LoVo (cell line): ENCODE data around the gene BATF2.
"Not testable (repeated sequence)": the region's sequence is repeated elsewhere in the genome, so short reads cannot be mapped to it uniquely, and the experiment has no call there.

Source experiments
- DNase-seq: peaks from one replicate; pipeline ENCODE4 v3.0.0-alpha.2; 2016; ENCODE audit warnings: low spot score

BATF2 gene

DNA sequence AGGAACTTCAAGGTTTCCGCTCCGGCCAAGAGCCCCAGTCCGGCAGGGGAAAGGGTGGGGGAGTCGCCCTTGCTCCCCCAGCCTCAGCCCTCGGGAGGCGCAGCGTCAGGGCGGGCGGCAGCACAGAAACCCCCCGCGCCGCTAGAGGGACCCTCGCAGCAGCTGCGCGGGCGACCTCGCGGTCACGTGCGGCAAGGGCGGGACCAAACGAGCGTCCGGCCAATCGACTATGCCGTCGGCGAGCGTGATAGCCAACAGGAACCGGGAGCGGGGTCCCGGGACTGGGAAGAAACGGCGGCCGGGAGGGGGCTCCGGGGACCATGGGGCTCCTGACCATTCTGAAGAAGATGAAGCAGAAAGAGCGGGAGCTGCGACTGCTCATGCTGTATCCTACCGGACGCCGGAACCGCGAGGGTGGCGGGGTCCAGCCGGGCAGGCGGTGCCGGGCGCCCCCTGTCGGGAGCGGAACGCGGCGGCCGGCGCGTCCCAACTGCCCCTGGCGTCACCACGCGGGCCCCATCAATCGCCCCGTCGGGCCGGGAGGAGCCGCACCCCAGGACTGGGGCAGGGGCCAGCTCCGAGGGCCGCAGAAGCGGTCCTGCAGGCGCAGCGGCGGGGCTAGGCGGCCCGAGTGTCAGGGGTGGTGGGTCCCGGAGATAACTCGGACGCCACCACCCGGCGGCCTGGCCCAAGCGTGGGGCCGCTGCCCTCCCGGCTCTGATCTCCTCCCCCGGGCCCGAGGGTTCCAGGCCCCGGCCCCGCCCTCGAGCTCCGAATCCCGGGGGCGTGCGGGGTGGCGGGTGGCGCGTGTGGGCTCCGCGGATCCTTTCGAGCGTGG is 17.3 kb upstream of the BATF2 start, which contains the start of gene ARL2:
TSS of gene ARL2 (plus strand) at position 273 of the 838 bp plus-strand sequence. CDS start at position 321, 48 bp downstream.
- peak; percentile 89 for DNase-seq

DNA sequence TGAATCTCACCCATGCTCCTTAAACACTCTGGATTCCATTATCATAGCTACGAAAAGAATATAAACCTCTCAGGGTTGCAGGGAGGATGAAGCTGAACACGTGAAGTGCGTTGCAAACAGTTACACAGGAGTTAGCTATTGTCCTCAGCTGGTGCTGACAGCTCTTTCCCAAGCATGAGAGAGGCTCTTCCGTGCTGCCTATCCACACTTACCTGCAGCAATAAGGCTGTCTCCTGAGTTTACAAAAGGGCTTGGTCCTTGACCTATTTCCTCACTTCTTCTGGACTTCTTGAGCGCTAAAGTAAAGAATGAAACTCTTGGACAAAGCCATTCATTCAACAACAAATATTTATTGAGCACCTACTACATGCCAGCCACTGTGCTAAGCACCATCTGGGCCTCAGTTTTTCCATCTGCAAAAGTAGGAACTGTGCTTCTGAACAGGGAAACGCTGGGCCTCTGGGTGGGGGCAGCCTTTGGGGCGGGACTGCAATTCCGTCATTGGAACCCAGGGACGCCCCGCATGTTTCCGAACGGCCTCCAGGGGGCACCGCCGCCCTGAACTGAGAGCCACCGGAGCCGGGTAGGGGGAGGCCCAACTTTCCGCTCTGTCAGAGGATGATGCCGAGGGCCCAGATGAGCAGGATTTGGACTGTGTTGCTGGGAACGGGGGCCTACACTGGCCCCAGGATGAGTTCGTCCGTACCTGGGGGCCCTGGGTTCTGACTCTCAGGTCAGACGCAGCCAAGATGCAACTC is 16.5 kb upstream of the BATF2 start:
- DNase-seq = peak; percentile 85

DNA sequence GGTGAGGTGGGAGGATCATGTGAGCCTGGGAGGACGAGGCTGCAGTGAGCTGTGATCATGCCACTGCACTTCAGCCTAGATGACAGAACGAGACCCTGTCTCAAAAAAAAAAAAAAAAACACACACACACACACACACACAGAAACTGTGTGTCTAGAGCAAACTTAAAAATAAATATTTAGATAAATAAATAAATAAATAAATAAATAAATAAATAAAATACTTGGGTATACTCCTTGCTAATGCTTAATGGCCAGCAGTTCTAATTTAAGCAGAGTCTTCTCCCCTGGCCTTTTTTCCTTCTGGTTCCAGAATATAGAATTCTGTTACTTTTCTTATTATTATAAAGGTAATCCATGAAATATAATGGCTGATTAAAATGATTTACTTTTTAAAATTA is 12.1 kb upstream of the BATF2 start:
- no peak for DNase-seq

DNA sequence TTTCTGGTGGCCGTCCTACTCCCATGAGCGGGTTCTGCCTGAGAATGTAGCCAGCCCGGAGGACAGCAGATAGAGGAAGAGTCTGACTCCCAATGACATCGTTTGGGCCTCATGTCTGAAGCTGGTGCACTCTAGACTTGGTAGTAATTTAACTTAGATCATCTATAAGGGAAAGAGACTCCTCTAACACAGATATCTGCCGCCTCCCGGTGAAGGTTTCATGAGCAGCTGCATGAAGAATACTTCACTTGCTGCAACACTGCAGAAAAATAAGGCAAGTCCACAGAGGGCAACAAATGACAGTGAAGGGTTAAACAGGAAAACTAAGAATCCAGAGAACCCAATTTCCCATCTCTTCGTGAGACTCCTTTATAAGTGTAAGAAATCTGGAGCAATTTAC is 11.2 kb upstream of the BATF2 start:
- DNase-seq = no peak

DNA sequence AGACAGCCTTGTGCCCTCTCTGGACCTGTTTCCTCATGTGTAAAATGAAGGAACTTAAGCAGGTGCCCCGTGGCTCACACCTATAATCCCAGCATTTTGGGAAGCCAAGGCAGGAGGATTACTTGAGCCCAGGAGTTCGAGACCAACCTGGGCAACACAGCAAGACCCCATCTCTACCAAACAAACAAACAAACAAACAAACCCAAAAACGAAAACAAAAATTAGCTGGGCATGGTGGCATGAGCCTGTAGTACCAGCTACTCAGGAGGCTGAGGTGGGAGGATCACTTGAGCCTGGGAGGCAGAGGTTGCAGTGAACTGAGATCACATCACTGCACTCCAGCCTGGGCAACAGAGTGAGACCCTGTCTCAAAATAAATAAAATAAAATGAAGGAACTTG is 7.2 kb upstream of the BATF2 start:
- not testable (repeated sequence) for DNase-seq

DNA sequence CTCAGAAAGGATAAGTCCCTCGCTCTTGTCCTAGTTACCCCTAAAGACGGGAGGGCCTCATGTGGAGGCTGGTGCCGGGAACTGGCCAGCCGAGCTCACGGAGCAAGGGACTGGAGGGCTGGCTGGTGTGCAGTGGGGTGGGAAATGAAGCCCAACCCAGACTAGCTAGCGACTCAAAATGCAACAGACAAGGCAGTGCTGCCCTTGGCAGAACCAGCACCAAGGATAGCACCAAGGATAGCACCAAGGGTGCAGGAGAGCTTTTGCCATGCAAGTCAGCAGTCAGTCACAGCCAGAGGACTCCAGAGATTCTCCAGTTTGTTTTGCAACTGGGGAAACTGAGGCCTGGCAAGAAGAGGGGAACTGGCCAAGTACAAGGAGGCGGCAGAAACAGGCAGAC is 6.5 kb upstream of the BATF2 start:
- DNase-seq = no peak

DNA sequence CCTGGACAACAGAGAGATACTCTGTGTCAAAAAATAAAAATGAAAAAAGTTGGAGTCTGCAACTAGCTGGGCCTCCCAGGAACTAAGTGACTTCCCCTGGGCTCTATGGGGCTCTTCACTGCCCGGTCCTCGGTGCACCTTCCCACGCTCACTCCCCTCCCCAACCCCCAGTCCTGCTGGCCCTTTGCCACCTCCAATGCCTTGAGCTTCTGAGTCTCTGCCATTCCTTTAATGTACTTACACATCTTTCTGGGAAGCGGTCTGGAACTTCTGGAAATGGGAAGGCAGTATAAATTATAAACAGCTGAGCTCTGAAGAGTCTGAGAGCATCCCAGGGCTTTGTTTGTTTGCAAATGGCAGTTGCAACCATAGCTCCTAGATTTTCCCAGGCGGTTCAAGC is 5.9 kb upstream of the BATF2 start:
- DNase-seq = no peak

DNA sequence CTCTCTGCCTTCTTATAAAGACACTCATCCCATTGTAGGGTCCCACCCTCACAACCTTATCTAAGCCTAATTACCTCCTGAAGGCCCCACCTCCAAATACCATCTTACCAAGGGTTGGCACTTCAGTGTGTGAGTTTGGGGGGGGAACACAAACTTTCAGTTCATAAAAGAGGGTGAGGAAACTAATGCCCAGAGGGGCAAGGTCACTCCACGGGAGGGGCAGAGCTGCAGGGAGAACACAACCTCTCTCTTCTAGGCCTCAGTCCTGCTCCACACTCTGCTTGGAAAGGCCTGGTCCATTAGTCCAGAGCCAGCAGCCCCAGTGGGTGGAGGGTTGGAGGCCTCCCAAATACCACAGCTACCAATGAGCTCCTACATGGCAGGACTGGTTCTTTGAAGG is 2.7 kb upstream of the BATF2 start:
- DNase-seq = no peak

DNA sequence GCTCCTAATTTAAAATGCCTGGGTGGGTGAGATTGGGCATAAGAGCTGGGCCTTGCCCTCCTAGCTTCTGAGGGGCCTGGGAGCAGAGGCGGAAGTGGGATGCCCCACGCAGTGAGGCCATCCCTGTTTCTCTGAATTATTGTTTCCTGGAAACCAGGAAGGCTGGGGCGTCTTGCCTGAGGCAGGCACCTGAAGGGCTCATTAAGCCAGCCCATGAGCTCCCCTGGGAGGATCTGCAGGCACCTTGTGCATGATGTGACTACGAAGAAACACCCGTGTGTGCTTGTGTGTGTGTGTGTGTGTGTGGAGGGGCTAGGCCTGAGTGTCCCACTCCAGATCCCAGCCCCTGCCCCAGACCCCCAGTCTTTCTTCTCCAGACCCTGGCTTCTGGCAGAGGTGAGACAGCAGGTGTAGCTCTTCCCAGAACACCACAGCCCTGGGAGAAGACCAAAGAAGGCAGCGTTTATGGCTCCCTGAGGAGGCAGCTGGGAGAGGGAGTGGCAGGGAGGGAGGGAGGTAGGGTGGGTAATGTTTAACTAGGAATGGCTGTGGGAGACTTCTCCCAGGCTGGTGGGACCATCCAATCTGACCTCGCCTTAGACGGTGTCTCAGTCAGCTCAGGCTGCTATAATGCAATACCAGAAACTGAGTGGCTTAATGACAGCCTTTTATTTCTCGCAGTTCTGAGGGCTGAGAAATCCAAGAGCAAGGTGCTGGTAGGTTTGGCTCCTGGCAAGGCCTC is 2.1 kb upstream of the BATF2 start:
- DNase-seq = peak; percentile 83

DNA sequence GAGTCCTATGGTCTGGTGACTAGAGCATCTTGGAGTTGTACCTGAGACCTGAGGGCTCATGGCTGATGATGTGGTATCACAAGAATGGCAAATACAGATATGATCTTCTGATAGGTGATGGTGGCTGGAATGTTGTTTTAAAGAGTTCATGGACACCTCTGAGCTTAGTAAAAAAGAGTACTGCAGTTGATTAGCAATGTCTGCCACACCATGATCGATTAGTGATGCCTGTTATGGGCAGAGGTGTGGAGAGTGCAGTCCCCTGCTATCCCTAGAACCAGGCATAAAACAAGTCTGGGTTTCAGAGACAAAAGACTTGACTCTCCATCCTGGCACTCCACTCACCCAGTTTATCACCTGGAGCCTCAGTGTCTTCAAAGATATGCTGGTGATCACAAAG is 1.4 kb upstream of the BATF2 start:
- peak; percentile 21 for DNase-seq

DNA sequence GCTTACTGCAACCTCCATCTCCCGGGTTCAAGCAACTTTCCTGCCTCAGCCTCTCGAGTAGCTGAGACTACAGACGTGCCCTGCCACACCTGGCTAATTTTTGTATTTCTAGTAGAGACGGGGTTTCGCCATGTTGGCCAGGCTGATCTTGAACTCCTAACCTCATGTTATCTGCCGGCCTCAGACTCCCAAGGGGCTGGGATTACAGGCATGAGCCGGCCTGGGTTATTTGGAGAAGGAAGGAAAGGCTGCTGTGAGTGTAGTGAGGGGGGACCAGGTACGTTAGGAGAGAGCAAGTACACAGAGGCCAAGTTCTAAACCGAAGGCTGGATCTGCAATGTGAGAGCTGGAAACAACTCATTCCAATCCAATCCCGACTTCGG is 453 bp downstream of the BATF2 start:
- peak; percentile 1 for DNase-seq

DNA sequence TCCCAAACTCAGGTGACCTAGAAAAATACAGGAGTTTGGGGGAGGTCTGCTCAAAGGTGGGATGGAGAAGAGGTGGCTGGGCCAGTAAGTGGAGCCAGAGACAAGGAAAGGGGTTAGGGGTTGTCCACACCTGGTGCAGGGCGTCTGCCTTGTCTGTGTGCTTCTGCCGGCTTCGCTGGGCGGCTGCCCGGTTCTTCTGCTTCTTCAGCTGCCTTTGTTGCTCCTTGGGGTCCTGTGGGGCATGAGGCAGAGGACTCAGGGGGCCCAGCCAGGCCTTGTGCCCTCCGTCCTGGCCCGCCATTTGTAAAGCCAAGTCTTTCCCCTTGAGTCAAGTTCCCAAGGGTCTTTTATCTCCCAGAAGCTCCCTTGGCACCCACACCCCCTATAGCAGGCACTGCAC is 2.5 kb downstream of the BATF2 start:
- DNase-seq = no peak

DNA sequence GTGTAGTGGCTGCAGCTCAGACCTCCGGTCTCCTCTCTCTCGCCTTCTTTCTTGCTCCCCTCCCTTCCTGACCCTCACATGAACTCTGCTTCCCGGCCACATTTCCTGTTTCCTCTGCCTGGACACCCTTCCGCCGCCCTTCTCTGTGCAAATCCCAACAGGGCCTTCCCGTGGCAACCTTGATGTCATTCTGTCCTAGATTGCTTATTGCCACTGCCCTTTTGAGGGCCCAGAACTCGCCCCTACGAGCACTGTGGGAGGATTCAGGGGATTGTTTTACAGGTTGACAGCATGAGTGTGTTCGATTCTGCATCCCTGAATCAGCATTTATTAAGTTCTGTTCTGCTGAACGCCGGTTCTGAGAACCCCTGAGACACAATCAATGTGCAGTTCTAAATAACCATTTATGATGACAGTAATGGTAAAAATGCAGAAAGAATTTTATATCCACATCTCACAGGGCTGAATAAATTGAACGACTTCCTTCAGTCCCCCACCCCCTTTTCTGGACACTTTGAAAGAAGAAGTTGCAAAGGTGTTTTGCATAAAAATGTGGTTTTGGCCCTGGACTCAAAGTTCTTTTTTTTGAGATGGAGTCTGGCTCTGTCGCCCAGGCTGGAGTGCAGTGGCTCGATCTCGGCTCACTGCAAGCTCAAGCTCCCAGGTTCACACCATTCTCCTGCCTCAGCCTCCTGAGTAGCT is 6.4 kb downstream of the BATF2 start:
- DNase-seq = no peak

DNA sequence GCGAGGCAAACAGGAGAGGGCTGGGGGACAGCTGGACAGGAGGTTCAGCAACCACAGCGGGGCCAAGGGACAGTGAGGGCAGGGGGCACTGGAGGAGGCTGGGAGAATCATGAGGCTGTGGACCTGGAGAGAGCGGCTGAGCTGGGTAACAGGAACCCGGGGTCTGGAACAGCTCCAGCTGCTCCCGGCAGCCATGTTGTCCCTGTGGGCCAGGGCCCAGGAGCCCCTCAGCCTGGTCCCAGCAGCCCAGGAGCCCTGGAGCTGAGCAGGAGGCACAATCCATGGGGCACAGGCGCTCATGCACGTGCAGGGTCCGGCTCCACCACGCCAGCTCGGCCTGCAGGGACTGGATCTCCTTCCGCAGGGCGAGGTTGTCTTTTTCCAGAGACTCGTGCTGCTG is 7.4 kb downstream of the BATF2 start:
- no peak for DNase-seq

DNA sequence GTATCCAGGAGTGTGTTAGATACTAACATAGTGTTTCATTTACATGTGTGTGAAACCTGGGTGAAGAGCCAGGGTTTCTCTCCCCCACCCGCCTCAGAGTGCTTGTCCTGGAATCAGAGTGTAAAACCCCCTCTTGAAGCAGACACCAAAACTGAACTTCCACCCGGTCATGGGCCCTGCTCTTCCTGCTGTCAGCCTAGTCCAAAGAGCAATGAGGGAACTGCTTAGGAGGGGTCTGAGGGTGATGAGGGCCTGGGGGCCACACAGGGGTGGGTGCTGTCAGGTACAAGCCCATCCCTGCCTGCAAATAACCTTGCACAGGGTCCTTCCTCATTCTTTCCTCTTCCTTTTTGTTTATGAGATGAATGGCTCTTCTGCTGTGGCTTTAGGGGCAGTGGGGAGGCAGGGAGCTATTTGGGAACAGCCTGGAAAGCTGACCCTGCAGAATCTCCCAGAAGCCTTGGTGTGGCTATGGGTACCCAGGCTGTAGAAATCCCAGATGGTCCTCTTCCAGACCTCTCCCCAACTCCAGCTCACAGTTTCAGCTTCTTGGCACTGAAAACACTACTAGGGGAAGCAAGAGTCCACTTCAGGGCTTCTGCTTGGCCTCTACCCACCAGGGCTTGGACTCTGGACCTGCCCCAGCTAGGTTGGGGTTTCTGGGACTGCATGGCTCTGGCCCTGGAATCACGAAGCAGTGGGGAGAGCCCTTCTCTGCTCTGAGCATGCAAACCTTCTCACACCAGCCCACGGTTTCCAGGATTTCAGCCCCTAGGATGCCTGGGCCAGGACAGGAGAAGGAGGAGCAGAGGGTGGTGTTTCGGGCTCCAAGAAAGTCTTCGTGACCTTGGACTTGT is 8.5 kb downstream of the BATF2 start:
- DNase-seq = no peak

DNA sequence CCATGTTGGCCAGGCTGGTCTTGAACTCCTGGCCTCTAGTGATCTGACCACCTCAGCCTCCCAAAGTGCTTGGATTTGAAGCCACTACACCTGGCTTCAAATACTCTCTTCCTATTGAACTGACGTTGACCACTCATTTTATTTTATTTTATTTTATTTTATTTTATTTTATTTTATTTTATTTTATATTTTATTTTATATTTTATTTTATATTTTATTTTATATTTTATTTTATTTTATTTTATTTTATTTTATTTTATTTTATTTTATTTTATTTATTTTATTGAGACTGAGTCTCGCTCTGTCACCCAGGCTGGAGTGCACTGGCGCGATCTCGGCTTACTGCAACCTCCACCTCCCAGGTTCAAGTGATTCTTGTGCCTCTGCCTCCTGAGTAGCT is 13.4 kb downstream of the BATF2 start:
- not testable (repeated sequence) for DNase-seq

DNA sequence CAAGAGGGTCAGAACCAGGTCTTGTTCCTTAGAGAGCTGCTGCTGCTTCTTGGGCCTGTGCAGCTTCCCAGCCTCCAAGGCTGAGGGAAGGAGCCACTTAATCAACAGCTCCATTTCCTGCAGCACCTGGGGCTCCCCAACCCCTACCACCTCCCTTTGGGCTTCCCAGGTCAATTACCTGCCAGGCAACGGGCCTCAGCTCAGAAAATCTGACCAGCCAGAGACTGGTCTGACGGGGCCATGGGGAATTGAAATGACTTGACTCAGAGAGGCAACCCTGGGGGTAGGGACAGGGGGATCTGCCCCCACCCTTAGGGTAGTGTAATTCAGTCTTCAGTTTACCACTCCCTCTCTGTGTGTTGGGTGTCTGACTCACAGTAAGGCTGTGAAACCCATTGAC is 20.1 kb downstream of the BATF2 start:
- DNase-seq = no peak

DNA sequence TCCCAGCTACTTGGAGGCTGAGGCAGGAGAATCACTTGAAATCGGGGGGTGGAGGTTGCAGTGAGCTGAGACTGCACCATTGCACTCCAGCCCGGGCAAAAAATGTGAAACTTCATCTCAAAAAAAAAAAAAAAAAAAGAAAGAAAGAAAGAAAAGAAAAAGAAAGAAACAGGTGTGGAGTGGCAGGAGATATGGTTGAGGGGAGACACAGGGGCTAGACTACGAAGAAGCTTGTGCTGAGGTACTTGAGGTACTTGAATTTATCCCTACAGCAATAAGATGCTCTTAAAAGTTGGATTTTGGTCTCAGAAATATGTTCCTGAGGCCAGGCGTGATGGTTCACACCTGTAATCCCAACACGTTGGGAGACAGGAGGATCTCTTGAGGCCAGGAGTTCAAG is 22.6 kb downstream of the BATF2 start:
- DNase-seq = no peak

DNA sequence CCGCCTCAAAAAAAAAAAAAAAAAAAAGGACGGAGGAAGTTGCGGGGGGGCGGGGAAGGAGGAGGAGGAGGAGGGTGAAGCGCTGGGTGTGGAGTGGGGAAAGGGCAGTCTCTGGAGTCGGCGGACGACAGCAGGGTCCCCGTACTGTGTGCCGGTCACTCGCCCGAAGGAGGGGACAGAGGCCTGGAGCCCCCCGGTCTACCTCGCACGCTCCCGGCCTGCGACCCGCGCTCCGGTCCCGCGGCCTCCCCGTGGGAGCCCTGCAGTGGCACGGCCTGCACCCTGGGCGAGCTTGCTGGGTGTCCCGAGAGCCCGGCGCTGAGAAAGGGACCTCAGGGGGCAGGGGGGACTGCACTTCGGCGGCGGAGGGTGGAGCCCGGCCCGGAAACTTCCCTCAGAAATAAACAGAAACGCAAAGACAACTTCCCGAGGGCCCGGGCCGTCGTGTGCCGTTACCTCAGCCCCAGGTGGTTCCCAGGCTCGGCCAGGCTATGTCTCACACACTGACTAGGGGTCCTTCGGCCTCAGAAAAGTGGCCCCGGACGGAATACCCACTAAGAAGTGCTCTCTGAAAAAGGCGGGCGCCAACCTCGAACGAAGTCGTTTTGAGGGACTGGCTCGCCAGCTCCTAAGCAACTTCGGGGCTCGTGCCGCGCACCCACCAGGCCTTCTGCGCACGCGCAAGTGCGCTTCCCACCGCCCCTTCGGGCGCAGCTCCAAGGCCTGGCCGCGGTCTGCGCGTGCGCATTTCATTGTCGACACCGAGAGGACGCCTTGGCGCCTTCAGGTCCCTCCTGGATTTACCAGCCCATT is 25.1 kb downstream of the BATF2 start, which contains the start of gene MAJIN:
TSS of gene MAJIN (minus strand) at position 688 of the 813 bp plus-strand sequence. CDS start 12,703 bp downstream, outside the sequence.
- DNase-seq = no peak

DNA sequence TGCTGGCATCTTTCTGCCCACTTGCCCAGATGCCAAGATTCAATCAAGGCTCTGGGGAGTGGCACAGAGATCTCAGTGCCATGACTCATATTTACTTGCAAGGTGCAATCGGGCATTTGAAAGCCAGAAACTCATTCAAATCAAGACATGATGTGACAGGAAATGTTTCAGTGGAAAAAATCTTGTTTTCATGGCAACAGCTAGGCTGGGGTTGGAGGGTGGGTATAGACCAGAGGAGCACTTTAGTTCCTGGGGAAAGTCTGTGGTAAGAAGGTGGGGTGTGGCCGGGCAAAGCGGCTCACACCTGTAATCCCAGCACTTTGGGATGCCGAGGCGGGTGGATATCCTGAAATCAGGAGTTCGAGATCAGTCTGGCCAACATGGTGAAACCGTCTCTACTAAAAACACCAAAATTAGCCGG is 26.0 kb downstream of the BATF2 start:
- peak; percentile 50 for DNase-seq
